WI38 (cell line): Measurements from ENCODE around the gene CDK5RAP3.
A peak's percentile ranks its signal among the peaks of the same experiment; 100 is the strongest.
"Not testable (repeated sequence)": the region's sequence is repeated elsewhere in the genome, so short reads cannot be mapped to it uniquely, and the experiment has no call there.

Experiments used
- H3K4me3 ChIP-seq: 2 replicates; pipeline ENCODE4 v1.5.1; 2011; ENCODE audit warnings: low read depth, mild to moderate bottlenecking, control low read depth, low read length
- CTCF ChIP-seq: IDR thresholded peaks from 2 replicates; pipeline ENCODE4 v1.5.1; 2012; ENCODE audit warnings: low read depth, mild to moderate bottlenecking, control low read depth, low read length

Gene CDK5RAP3

GRCh38 chr17:48010193-48010592 lies 39.3 kb downstream of the CDK5RAP3 start:
- TF ChIP-seq CTCF: no peak
- no peak overlapping the region for H3K4me3 ChIP-seq

GRCh38 chr17:48011405-48012150 lies 40.7 kb downstream of the CDK5RAP3 start:
- peak; percentile 30; the same call in 1 of the 2 replicates for TF ChIP-seq CTCF
- H3K4me3 ChIP-seq: peak overlapping the region; percentile 51

- no peak for TF ChIP-seq CTCF
- peak overlapping the region; percentile 51 for H3K4me3 ChIP-seq
Observed at GRCh38 chr17:48012151-48012520, 41.2 kb downstream of the CDK5RAP3 start.

GRCh38 chr17:48012654-48013053 lies 41.7 kb downstream of the CDK5RAP3 start:
- no peak for TF ChIP-seq CTCF
- H3K4me3 ChIP-seq: no peak overlapping the region

- no peak overlapping the region for H3K4me3 ChIP-seq
- TF ChIP-seq CTCF: no peak
Observed at GRCh38 chr17:48013876-48014594, 43.1 kb downstream of the CDK5RAP3 start.

GRCh38 chr17:48014595-48015111 lies 43.7 kb downstream of the CDK5RAP3 start:
- no peak overlapping the region for H3K4me3 ChIP-seq
- no peak for TF ChIP-seq CTCF

- no peak for TF ChIP-seq CTCF
- no peak overlapping the region for H3K4me3 ChIP-seq
Observed at GRCh38 chr17:48016112-48016511, 45.2 kb downstream of the CDK5RAP3 start.

- H3K4me3 ChIP-seq: not testable (repeated sequence)
Observed at GRCh38 chr17:48017817-48018158, 46.9 kb downstream of the CDK5RAP3 start.
